HepG2 (cell line): Measurements from ENCODE around the gene RGL1. TPM values are rescaled to one million over a fixed set of nuclear protein-coding genes. Genes with fewer than 3 reads are reported as not detected.

ENCODE experiments used
- ATAC-seq: fragments of 200-7000 bp; cut with Tn5 transposase; 3 replicates; pipeline ENCODE4 v1.9.1; 2020; ENCODE audit warnings: mild to moderate bottlenecking, moderate library complexity
- BruUV-seq: library from RNA; stranded (reverse); fragments of 400-500 nt; replicated peaks from 2 replicates; lab custom pipeline; 2021; lab: Mats Ljungman, UMichigan
- CTCF ChIA-PET: fragments of 300-600 bp; formaldehyde crosslinking; extraction: SDS; loops from one replicate; lab custom pipeline; 2021; ENCODE audit warnings: low total read pairs, inconsistent platforms, low intra/inter-chr PET ratio; lab: Yijun Ruan, JAX
- POLR2A ChIA-PET: fragments of 350-600 bp; sonication (Branson Sonifier 250); formaldehyde crosslinking; loops from one replicate; lab custom pipeline; 2020; ENCODE audit warnings: antibody characterized with exemption, inconsistent platforms; lab: Yijun Ruan, JAX
- DNase-seq: peaks from one replicate; pipeline ENCODE4 v3.0.0-alpha.2; 2015; ENCODE audit warnings: low spot score
- FAIRE-seq: peaks from 3 replicates; lab custom pipeline; 2011; peaks lifted over from hg19 to GRCh38; lab: Jason Lieb, UNC
- H2AFZ ChIP-seq: one replicate; pipeline ENCODE4 v1.6.1; 2011; ENCODE audit warnings: low read length, inconsistent platforms
- H3K27ac ChIP-seq: fragments of 300-600 bp; 3 replicates; pipeline ENCODE4 v1.8.0; 2011; ENCODE audit warnings: mixed run types, mild to moderate bottlenecking, mixed read lengths, low read length, inconsistent platforms; ENCODE audit not compliant: insufficient read depth; ENCODE audit errors: extremely low read length
- H3K27me3 ChIP-seq, 2 experiments: fragments of 200-600 bp in 1 of 2; 2 replicates in 1 of 2; 3 replicates in 1 of 2; pipeline versions ENCODE4 v1.6.0 to v1.8.0; 2011; ENCODE audit warnings: low read length in 2 of 2, mild to moderate bottlenecking in 2 of 2, moderate library complexity in 2 of 2, inconsistent platforms in 1 of 2; ENCODE audit not compliant: insufficient read depth in 2 of 2, control insufficient read depth in 1 of 2
- H3K36me3 ChIP-seq, 2 experiments: fragments of 200-600 bp in 1 of 2; replicated peaks in 1 of 2; 2 replicates in 1 of 2; 3 replicates in 1 of 2; pipeline versions ENCODE4 v1.5.1 to v1.8.0; 2011; ENCODE audit warnings: low read length in 2 of 2, inconsistent platforms in 1 of 2; ENCODE audit not compliant: insufficient read depth in 2 of 2, control insufficient read depth in 1 of 2
- H3K4me1 ChIP-seq: 2 replicates; pipeline ENCODE4 v1.5.1; 2012; ENCODE audit warnings: low read length, inconsistent platforms; ENCODE audit not compliant: insufficient read depth
- H3K4me2 ChIP-seq: 2 replicates; pipeline ENCODE4 v1.6.0; 2011; ENCODE audit warnings: low read depth, low read length, inconsistent platforms
- H3K4me3 ChIP-seq, 3 experiments: fragments of 200-600 bp in 1 of 3; sonication (generic), shearing (Covaris generic) in 1 of 3; replicated peaks in 1 of 3; 2 replicates each; pipeline ENCODE4 v1.5.1; 2011 to 2016; ENCODE audit warnings: low read length in 3 of 3, inconsistent platforms in 2 of 3, low read depth in 2 of 3, mild to moderate bottlenecking in 2 of 3, control low read depth in 1 of 3, mixed read lengths in 1 of 3; ENCODE audit not compliant: insufficient read depth in 1 of 3
- H3K79me2 ChIP-seq: one replicate; pipeline ENCODE4 v1.6.1; 2011; ENCODE audit warnings: low read length, inconsistent platforms; ENCODE audit not compliant: insufficient read depth
- H3K9ac ChIP-seq: 2 replicates; pipeline ENCODE4 v1.6.0; 2011; ENCODE audit warnings: mild to moderate bottlenecking, low read depth, low read length, inconsistent platforms; ENCODE audit not compliant: insufficient read depth
- H3K9me3 ChIP-seq: 2 replicates; pipeline ENCODE4 v1.5.1; 2012; ENCODE audit warnings: mild to moderate bottlenecking, low read length
- H4K20me1 ChIP-seq: 2 replicates; pipeline ENCODE4 v1.6.0; 2011; ENCODE audit warnings: inconsistent platforms, mild to moderate bottlenecking, low read length, moderate library complexity; ENCODE audit not compliant: insufficient read depth
- AKAP8 ChIP-seq: sonication (generic); formaldehyde crosslinking; IDR thresholded peaks from 2 replicates; pipeline ENCODE4 v1.5.1; 2020; ENCODE audit warnings: mild to moderate bottlenecking, missing genetic modification reagents
- CCAR2 ChIP-seq: fragments of 200-400 bp; formaldehyde crosslinking; optimal IDR thresholded peaks from 2 replicates; pipeline ENCODE3; 2018; ENCODE audit warnings: low read depth, mild to moderate bottlenecking, low read length, moderate library complexity
- EED ChIP-seq: sonication (generic); formaldehyde crosslinking; IDR thresholded peaks from 2 replicates; pipeline ENCODE4 v1.5.0; 2020; ENCODE audit warnings: mild to moderate bottlenecking, missing genetic modification reagents
- HINFP ChIP-seq: sonication (generic); formaldehyde crosslinking; IDR thresholded peaks from 2 replicates; pipeline ENCODE4 v1.4.0; 2020; ENCODE audit warnings: low read depth, mild to moderate bottlenecking, missing genetic modification reagents
- IKZF4 ChIP-seq: sonication (generic); formaldehyde crosslinking; IDR thresholded peaks from 2 replicates; pipeline ENCODE4 v1.5.1; 2020; ENCODE audit warnings: borderline replicate concordance, mild to moderate bottlenecking, low read depth, missing genetic modification reagents; ENCODE audit errors: not compliant biosample characterization
- ISX ChIP-seq: sonication (generic); formaldehyde crosslinking; conservative IDR thresholded peaks from 2 replicates; pipeline ENCODE4 v1.5.0; 2020; ENCODE audit warnings: missing genetic modification reagents
- JUND ChIP-seq: sonication (generic); formaldehyde crosslinking; IDR thresholded peaks from 2 replicates; pipeline ENCODE4 v1.8.0; 2022; ENCODE audit warnings: mild to moderate bottlenecking, missing genetic modification reagents
- KAT2B ChIP-seq: fragments of 150-350 bp; IDR thresholded peaks from 2 replicates; pipeline ENCODE4 v1.6.1; 2014; ENCODE audit warnings: low read depth, low read length, borderline replicate concordance
- RXRA ChIP-seq: sonication (generic); formaldehyde crosslinking; IDR thresholded peaks from 2 replicates; pipeline ENCODE4 v1.5.1; 2020; ENCODE audit warnings: missing genetic modification reagents
- TP53 ChIP-seq: sonication (generic); formaldehyde crosslinking; conservative IDR thresholded peaks from 2 replicates; pipeline ENCODE4 v1.4.0; 2020; ENCODE audit warnings: missing genetic modification reagents
- ZBTB21 ChIP-seq: sonication (generic); formaldehyde crosslinking; IDR thresholded peaks from 2 replicates; pipeline ENCODE4 v1.4.0; 2020; ENCODE audit warnings: missing genetic modification reagents
- ZFX ChIP-seq: sonication (generic); formaldehyde crosslinking; IDR thresholded peaks from 2 replicates; pipeline ENCODE4 v1.4.0; 2020; ENCODE audit warnings: mild to moderate bottlenecking, low read depth, missing genetic modification reagents, moderate library complexity
- ZKSCAN5 ChIP-seq: sonication (generic); formaldehyde crosslinking; IDR thresholded peaks from 2 replicates; pipeline ENCODE4 v1.5.1; 2020; ENCODE audit warnings: mild to moderate bottlenecking, missing genetic modification reagents
- ZNF263 ChIP-seq: sonication (generic); formaldehyde crosslinking; IDR thresholded peaks from 2 replicates; pipeline ENCODE4 v1.4.0; 2020; ENCODE audit warnings: missing genetic modification reagents
- ZNF33B ChIP-seq: sonication (generic); formaldehyde crosslinking; IDR thresholded peaks from 2 replicates; pipeline ENCODE4 v1.5.1; 2020; ENCODE audit warnings: mild to moderate bottlenecking, missing genetic modification reagents
- ZNF816 ChIP-seq: sonication (generic); formaldehyde crosslinking; IDR thresholded peaks from 2 replicates; pipeline ENCODE4 v1.8.0; 2022; ENCODE audit warnings: missing genetic modification reagents, mild to moderate bottlenecking, borderline replicate concordance
- WGBS: methylation state at CpG from one replicate; pipeline ENCODE4 v1.1.6; 2017; ENCODE audit warnings: low lambda C conversion rate; 5-methylcytosine and 5-hydroxymethylcytosine counted together
- in situ Hi-C: cut with HindIII; loops from 2 replicates; pipeline ENCODE4 v1.10.0; 2017; ENCODE audit warnings: low pct_unique_long_range_greater_than_20kb; ENCODE audit not compliant: extremely low pct_ligation_motif_present
- intact Hi-C: fragments of 100-400 bp; cut with micrococcal nuclease; formaldehyde crosslinking; loops from one replicate; pipeline ENCODE4 v1.10.0; 2022; ENCODE audit not compliant: unreplicated experiment
- polyA plus RNA-seq, 8 experiments: library from polyadenylated mRNA; depleted of rRNA in 3 of 8; stranded (reverse) in 7 of 8; unstranded in 1 of 8; fragments of >200 nt; fragmentation: Illumina TruSeq in 4 of 8; extraction: Trizol in 4 of 8; gene quantifications; 2 replicates each; pipeline versions ENCODE4 v1.2.1 to v1.2.3, GENCODE V29; 2011 to 2016; ENCODE audit warnings: low read depth in 4 of 8, missing spikeins in 1 of 8, mixed read lengths in 1 of 8; ENCODE audit not compliant: insufficient read depth in 1 of 8
- total RNA-seq, 5 experiments: library from RNA; depleted of rRNA; stranded (reverse); fragments of >200 nt; fragmentation: Illumina TruSeq; extraction: Trizol; gene quantifications; 2 replicates each; pipeline ENCODE4 v1.2.3, GENCODE V29; 2016; ENCODE audit warnings: low read depth in 1 of 5

The RGL1 gene
- total and polyA plus RNA-seq, 2 of the 13 experiments (the other 11 are each of a cell fraction or from before 2014, with no cell fraction given): 3.5 to 4.7 TPM

GRCh38 chr1:183953031-183953430 is 148.1 kb downstream of the RGL1 start:
- DNase-seq (no peak), ATAC-seq (no peak), FAIRE-seq (no peak)
- no peak for TF ChIP-seq TP53
- no peak for TF ChIP-seq AKAP8 (CRISPR knock-in tag)
- no peak for TF ChIP-seq HINFP (CRISPR knock-in tag)
- TF ChIP-seq JUND (CRISPR knock-in tag): no peak
- TF ChIP-seq RXRA (CRISPR knock-in tag): no peak
- no peak for TF ChIP-seq ZFX (CRISPR knock-in tag)
- no peak for TF ChIP-seq IKZF4 (CRISPR knock-in tag)
- TF ChIP-seq ZNF263 (CRISPR knock-in tag): no peak
- TF ChIP-seq ZNF816 (CRISPR knock-in tag): no peak
- no peak for TF ChIP-seq CCAR2
- TF ChIP-seq ZNF33B: no peak
- no peak for TF ChIP-seq KAT2B
- TF ChIP-seq ZKSCAN5: no peak
- TF ChIP-seq ZBTB21 (CRISPR knock-in tag): no peak
- TF ChIP-seq EED (CRISPR knock-in tag): no peak
- TF ChIP-seq ISX: no peak
- ChIA-PET CTCF (no interaction called here), POLR2A (no interaction called here)
- BruUV-seq: no TSS peak
- Histone ChIP-seq H3K4me2 (no peak overlapping the region), H3K27me3 (no peaks in the 10 kb centered on the region; a peak in 1 of 5 replicates), H3K27ac (no peak overlapping the region), H4K20me1 (no peaks in the 10 kb centered on the region), H3K79me2 (no peaks in the 10 kb centered on the region), H3K4me3 (no peak overlapping the region), H3K9me3 (no peaks in the 10 kb centered on the region), H3K36me3 (no peaks in the 10 kb centered on the region), H3K4me1 (no peaks in the 10 kb centered on the region), H3K9ac (no peak overlapping the region), H2AFZ (no peak overlapping the region)
- intact Hi-C loops: no loop called here
- in situ Hi-C loops: no loop called here
- WGBS: 24% methylated on average over 5 of the region's 5 CpGs
